Transverse colon (tissue), 3 donors: ENCODE results near the gene CPVL.
"Not testable (repeated sequence)": the region's sequence is repeated elsewhere in the genome, so short reads cannot be mapped to it uniquely, and the experiment has no call there.

Experiments used
- EP300 ChIP-seq: sonication (generic); formaldehyde crosslinking; IDR thresholded peaks from one replicate; pipeline ENCODE4 v1.6.1; 2017; ENCODE audit warnings: antibody characterized with exemption, low read depth
- POLR2A ChIP-seq: fragments of 450-650 bp; IDR thresholded peaks from one replicate; pipeline ENCODE4 v1.6.1; 2016; ENCODE audit warnings: antibody characterized with exemption, mild to moderate bottlenecking, moderate library complexity
- TF ChIP-seq, protein P1 (sequence below), 5 experiments: fragments of 200-600 bp in 3 of 5; fragments of 450-650 bp in 2 of 5; sonication (generic) in 3 of 5; IDR thresholded peaks; 1 replicate in 2 of 5; 2 replicates in 3 of 5; pipeline ENCODE4 v1.5.1; 2016 to 2017; ENCODE audit warnings: antibody characterized with exemption in 5 of 5, inconsistent platforms in 3 of 5, mild to moderate bottlenecking in 2 of 5, moderate library complexity in 1 of 5

DNA sequence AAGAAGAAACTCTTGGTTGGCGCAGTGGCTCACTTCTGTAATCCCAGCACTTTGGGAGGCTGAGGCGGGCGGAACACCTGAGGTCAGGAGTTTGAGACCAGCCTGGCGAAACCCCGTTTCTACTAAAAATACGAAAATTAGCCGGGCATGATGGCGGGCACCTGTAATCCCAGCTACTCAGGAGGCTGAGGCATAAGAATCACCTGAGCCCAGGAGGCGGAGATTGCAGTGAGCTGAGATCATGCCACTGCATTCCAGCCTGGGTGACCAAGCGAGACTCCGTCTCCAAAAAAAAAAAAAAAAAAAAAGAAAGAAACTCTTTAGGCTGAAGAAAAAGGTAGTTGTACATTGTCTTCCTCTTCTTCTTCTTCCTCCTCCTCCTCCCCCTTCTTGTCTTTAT is 53.2 kb downstream of the CPVL start:
- TF ChIP-seq, protein P1, sequence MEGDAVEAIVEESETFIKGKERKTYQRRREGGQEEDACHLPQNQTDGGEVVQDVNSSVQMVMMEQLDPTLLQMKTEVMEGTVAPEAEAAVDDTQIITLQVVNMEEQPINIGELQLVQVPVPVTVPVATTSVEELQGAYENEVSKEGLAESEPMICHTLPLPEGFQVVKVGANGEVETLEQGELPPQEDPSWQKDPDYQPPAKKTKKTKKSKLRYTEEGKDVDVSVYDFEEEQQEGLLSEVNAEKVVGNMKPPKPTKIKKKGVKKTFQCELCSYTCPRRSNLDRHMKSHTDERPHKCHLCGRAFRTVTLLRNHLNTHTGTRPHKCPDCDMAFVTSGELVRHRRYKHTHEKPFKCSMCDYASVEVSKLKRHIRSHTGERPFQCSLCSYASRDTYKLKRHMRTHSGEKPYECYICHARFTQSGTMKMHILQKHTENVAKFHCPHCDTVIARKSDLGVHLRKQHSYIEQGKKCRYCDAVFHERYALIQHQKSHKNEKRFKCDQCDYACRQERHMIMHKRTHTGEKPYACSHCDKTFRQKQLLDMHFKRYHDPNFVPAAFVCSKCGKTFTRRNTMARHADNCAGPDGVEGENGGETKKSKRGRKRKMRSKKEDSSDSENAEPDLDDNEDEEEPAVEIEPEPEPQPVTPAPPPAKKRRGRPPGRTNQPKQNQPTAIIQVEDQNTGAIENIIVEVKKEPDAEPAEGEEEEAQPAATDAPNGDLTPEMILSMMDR (IDR thresholded peaks at IDR 0.05) = not testable (repeated sequence)
- not testable (repeated sequence) for TF ChIP-seq EP300, POLR2A
